A549 (cell line): ENCODE results near the gene LARGE1.

ENCODE experiments used
- CTCF ChIP-seq: fragments of >200 bp; sonication (Bioruptor Twin); formaldehyde crosslinking; IDR thresholded peaks from 3 replicates; pipeline ENCODE4 v1.5.1; 2016
- NFE2L2 ChIP-seq: fragments of 150-350 bp; conservative IDR thresholded peaks from 2 replicates; pipeline ENCODE4 v1.6.1; 2014; ENCODE audit warnings: low read length
- POLR2A ChIP-seq: IDR thresholded peaks from 2 replicates; pipeline ENCODE4 v1.6.1; 2012; ENCODE audit warnings: mild to moderate bottlenecking, low read length
- SMC3 ChIP-seq: fragments of >200 bp; sonication (Bioruptor Twin); formaldehyde crosslinking; IDR thresholded peaks from 3 replicates; pipeline ENCODE4 v1.6.1; 2018; ENCODE audit warnings: inconsistent platforms
- TF ChIP-seq, protein P1 (sequence below): fragments of 200-600 bp; sonication (generic); IDR thresholded peaks from 2 replicates; pipeline ENCODE4 v1.6.1; 2016; ENCODE audit warnings: antibody characterized with exemption, mild to moderate bottlenecking, moderate library complexity

DNA sequence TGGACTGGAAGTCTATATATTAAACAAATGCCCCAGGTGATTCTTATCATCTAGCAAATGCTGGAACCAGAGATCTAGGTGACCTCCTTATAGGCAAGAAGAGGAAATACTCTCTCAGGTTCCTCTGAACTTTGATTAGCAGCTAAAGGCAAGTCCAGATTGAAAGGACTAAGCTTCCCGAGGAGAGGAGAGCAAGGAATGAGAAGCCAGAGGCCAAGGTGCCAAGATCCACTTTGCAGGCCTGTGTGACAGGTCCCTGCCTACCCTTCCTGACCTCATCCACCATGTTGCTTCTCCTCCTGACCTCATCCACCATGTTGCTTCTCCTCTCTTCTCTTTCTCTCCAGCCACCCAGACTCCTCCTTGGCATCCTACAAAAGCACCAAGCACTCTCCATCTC, 173.2 kb downstream of the LARGE1 start:
- TF ChIP-seq CTCF, result no peak
- TF ChIP-seq, protein P1, sequence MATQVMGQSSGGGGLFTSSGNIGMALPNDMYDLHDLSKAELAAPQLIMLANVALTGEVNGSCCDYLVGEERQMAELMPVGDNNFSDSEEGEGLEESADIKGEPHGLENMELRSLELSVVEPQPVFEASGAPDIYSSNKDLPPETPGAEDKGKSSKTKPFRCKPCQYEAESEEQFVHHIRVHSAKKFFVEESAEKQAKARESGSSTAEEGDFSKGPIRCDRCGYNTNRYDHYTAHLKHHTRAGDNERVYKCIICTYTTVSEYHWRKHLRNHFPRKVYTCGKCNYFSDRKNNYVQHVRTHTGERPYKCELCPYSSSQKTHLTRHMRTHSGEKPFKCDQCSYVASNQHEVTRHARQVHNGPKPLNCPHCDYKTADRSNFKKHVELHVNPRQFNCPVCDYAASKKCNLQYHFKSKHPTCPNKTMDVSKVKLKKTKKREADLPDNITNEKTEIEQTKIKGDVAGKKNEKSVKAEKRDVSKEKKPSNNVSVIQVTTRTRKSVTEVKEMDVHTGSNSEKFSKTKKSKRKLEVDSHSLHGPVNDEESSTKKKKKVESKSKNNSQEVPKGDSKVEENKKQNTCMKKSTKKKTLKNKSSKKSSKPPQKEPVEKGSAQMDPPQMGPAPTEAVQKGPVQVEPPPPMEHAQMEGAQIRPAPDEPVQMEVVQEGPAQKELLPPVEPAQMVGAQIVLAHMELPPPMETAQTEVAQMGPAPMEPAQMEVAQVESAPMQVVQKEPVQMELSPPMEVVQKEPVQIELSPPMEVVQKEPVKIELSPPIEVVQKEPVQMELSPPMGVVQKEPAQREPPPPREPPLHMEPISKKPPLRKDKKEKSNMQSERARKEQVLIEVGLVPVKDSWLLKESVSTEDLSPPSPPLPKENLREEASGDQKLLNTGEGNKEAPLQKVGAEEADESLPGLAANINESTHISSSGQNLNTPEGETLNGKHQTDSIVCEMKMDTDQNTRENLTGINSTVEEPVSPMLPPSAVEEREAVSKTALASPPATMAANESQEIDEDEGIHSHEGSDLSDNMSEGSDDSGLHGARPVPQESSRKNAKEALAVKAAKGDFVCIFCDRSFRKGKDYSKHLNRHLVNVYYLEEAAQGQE, result no peak
- TF ChIP-seq POLR2A, result no peak
- no peak for TF ChIP-seq SMC3
- no peak for TF ChIP-seq NFE2L2
